H1 (cell line): ENCODE data around the gene NCAPD2. TPM values are rescaled to one million over a fixed set of nuclear protein-coding genes. Genes with fewer than 3 reads are reported as not detected.

Experiments used
- CTCF ChIA-PET: fragments of 300-600 bp; sonication (Branson Sonifier 250); formaldehyde crosslinking; loops from one replicate; lab custom pipeline; 2021; ENCODE audit not compliant: partially characterized antibody; lab: Charles Lee
- POLR2A ChIA-PET: fragments of 300-600 bp; sonication (Branson Sonifier 250); formaldehyde crosslinking; loops from one replicate; lab custom pipeline; 2021; ENCODE audit warnings: inconsistent platforms; ENCODE audit not compliant: partially characterized antibody; lab: Charles Lee
- DNase-seq, 2 experiments: peaks; one replicate each; pipeline versions ENCODE4 v3.0.0 to v3.0.0-alpha.2; 2010 to 2022; ENCODE audit warnings: low spot score in 2 of 2, low read depth in 1 of 2, mixed read lengths in 1 of 2
- FAIRE-seq: peaks from 2 replicates; lab custom pipeline; 2011; peaks lifted over from hg19 to GRCh38; lab: Jason Lieb, UNC
- H2AFZ ChIP-seq: 2 replicates; pipeline ENCODE4 v1.8.1; 2012; ENCODE audit warnings: low read length, inconsistent platforms
- H2AK5ac ChIP-seq: 2 replicates; pipeline ENCODE4 v1.6.1; 2013; ENCODE audit warnings: low read depth, low read length
- H2BK120ac ChIP-seq: replicated peaks from 2 replicates; pipeline ENCODE3; 2013; ENCODE audit warnings: low read depth, low read length, inconsistent platforms
- H2BK12ac ChIP-seq: 2 replicates; pipeline ENCODE4 v1.6.1; 2013; ENCODE audit warnings: low read depth, low read length
- H2BK15ac ChIP-seq: 2 replicates; pipeline ENCODE4 v1.6.1; 2013; ENCODE audit warnings: low read length
- H2BK20ac ChIP-seq: 2 replicates; pipeline ENCODE4 v1.6.1; 2013; ENCODE audit warnings: low read length
- H2BK5ac ChIP-seq: 2 replicates; pipeline ENCODE4 v1.6.1; 2013; ENCODE audit warnings: low read depth, low read length
- H3K14ac ChIP-seq: 2 replicates; pipeline ENCODE4 v1.6.1; 2013; ENCODE audit warnings: inconsistent platforms; ENCODE audit not compliant: insufficient read length
- H3K18ac ChIP-seq: 2 replicates; pipeline ENCODE4 v1.6.1; 2013; ENCODE audit warnings: low read length; ENCODE audit errors: extremely low read depth
- H3K23ac ChIP-seq: 2 replicates; pipeline ENCODE4 v1.6.1; 2013; ENCODE audit warnings: inconsistent platforms; ENCODE audit not compliant: insufficient read length
- H3K23me2 ChIP-seq: 2 replicates; pipeline ENCODE4 v1.6.1; 2013; ENCODE audit warnings: low read depth, low read length
- H3K27ac ChIP-seq: 2 replicates; pipeline ENCODE4 v1.6.1; 2011; ENCODE audit warnings: low read depth, low read length, inconsistent platforms
- H3K27me3 ChIP-seq, 4 experiments: replicated peaks in 1 of 4; 1 replicate in 1 of 4; 2 replicates in 3 of 4; pipeline versions ENCODE4 v1.6.1 to v1.8.1; 2011 to 2013; ENCODE audit warnings: low read length in 3 of 4, mild to moderate bottlenecking in 3 of 4, inconsistent platforms in 2 of 4, mixed read lengths in 2 of 4, moderate library complexity in 1 of 4; ENCODE audit not compliant: control insufficient read depth in 3 of 4, insufficient read depth in 3 of 4; ENCODE audit errors: extremely low read depth in 1 of 4
- H3K36me3 ChIP-seq, 4 experiments: 2 replicates each; pipeline versions ENCODE4 v1.6.1 to v1.8.1; 2011 to 2013; ENCODE audit warnings: mild to moderate bottlenecking in 4 of 4, low read length in 3 of 4, moderate library complexity in 2 of 4, control low read depth in 1 of 4, inconsistent platforms in 1 of 4; ENCODE audit not compliant: insufficient read depth in 4 of 4, control insufficient read depth in 2 of 4
- H3K4ac ChIP-seq: replicated peaks from 2 replicates; pipeline ENCODE3; 2013; ENCODE audit warnings: low read length, low read depth, mixed read lengths, inconsistent platforms; ENCODE audit not compliant: insufficient read length
- H3K4me1 ChIP-seq, 4 experiments: replicated peaks in 1 of 4; 1 replicate in 1 of 4; 2 replicates in 3 of 4; pipeline versions ENCODE4 v1.6.1 to v1.8.1; 2011 to 2013; ENCODE audit warnings: low read length in 3 of 4, inconsistent platforms in 2 of 4, mixed read lengths in 1 of 4; ENCODE audit not compliant: insufficient read depth in 4 of 4, control insufficient read depth in 3 of 4
- H3K4me2 ChIP-seq, 2 experiments: 2 replicates each; pipeline versions ENCODE4 v1.6.1 to v1.8.1; 2011 to 2013; ENCODE audit warnings: low read depth in 2 of 2, low read length in 2 of 2, control low read depth in 1 of 2, inconsistent platforms in 1 of 2, mild to moderate bottlenecking in 1 of 2; ENCODE audit not compliant: insufficient read depth in 1 of 2
- H3K4me3 ChIP-seq, 4 experiments: fragments of 200-600, 300-600 bp in 1 of 4; sonication (generic), shearing (Covaris generic), sonication (Bioruptor Twin) in 1 of 4; 2 replicates each; pipeline versions ENCODE4 v1.5.1 to v1.8.1; 2011 to 2016; ENCODE audit warnings: low read length in 4 of 4, low read depth in 3 of 4, control low read depth in 2 of 4, inconsistent platforms in 2 of 4, mild to moderate bottlenecking in 2 of 4, mixed read lengths in 1 of 4, moderate library complexity in 1 of 4; ENCODE audit not compliant: insufficient read depth in 2 of 4; ENCODE audit errors: extremely low read depth in 1 of 4
- H3K56ac ChIP-seq: replicated peaks from 2 replicates; pipeline ENCODE3; 2013; ENCODE audit warnings: low read depth, mild to moderate bottlenecking, mixed read lengths, low read length, inconsistent platforms; ENCODE audit not compliant: insufficient read length
- H3K79me1 ChIP-seq: 2 replicates; pipeline ENCODE4 v1.6.1; 2013; ENCODE audit warnings: low read depth, low read length, control low read depth
- H3K79me2 ChIP-seq, 2 experiments: 2 replicates each; pipeline versions ENCODE4 v1.6.1 to v1.8.1; 2012 to 2013; ENCODE audit warnings: low read length in 2 of 2, mild to moderate bottlenecking in 2 of 2, inconsistent platforms in 1 of 2; ENCODE audit not compliant: insufficient read depth in 2 of 2, control insufficient read depth in 1 of 2
- H3K9ac ChIP-seq, 4 experiments: replicated peaks in 1 of 4; 1 replicate in 1 of 4; 2 replicates in 3 of 4; pipeline versions ENCODE4 v1.6.1 to v1.8.1; 2011 to 2013; ENCODE audit warnings: low read depth in 3 of 4, low read length in 3 of 4, control low read depth in 2 of 4, mild to moderate bottlenecking in 2 of 4, moderate library complexity in 2 of 4, inconsistent platforms in 1 of 4; ENCODE audit errors: extremely low read depth in 1 of 4
- H3K9me3 ChIP-seq, 2 experiments: 2 replicates each; pipeline versions ENCODE4 v1.6.1 to v1.8.1; 2012 to 2013; ENCODE audit warnings: mild to moderate bottlenecking in 2 of 2, moderate library complexity in 2 of 2, control low read depth in 1 of 2, inconsistent platforms in 1 of 2, low read depth in 1 of 2, low read length in 1 of 2, mixed read lengths in 1 of 2; ENCODE audit not compliant: insufficient read depth in 2 of 2
- H4K20me1 ChIP-seq, 2 experiments: replicated peaks in 1 of 2; 2 replicates each; pipeline versions ENCODE3 to v1.8.1; 2011 to 2013; ENCODE audit warnings: inconsistent platforms in 2 of 2, low read length in 2 of 2, mild to moderate bottlenecking in 1 of 2; ENCODE audit not compliant: insufficient read depth in 2 of 2, control insufficient read depth in 1 of 2
- H4K5ac ChIP-seq: 2 replicates; pipeline ENCODE4 v1.6.1; 2013; ENCODE audit warnings: low read length, low read depth, mixed read lengths, inconsistent platforms; ENCODE audit not compliant: insufficient read length
- H4K8ac ChIP-seq: 2 replicates; pipeline ENCODE4 v1.8.0; 2013; ENCODE audit warnings: mild to moderate bottlenecking, moderate library complexity, low read length, inconsistent platforms; ENCODE audit not compliant: insufficient read depth; ENCODE audit errors: extremely low read depth
- H4K91ac ChIP-seq: replicated peaks from 2 replicates; pipeline ENCODE3; 2013; ENCODE audit warnings: low read length, mixed read lengths, inconsistent platforms; ENCODE audit not compliant: insufficient read length
- HDAC2 ChIP-seq, 2 experiments: fragments of 300-600 bp in 1 of 2; sonication (generic) in 1 of 2; IDR thresholded peaks; 2 replicates each; pipeline ENCODE4 v1.6.1; 2011 to 2012; ENCODE audit warnings: low read depth in 2 of 2, low read length in 2 of 2, mild to moderate bottlenecking in 2 of 2, moderate library complexity in 2 of 2, borderline replicate concordance in 1 of 2, inconsistent platforms in 1 of 2
- NRF1 ChIP-seq: IDR thresholded peaks from 2 replicates; pipeline ENCODE4 v1.6.1; 2011; ENCODE audit warnings: mild to moderate bottlenecking, low read depth, low read length, improper control_type of control experiment
- SUZ12 ChIP-seq: fragments of 200-600 bp; sonication (generic); IDR thresholded peaks from 2 replicates; pipeline ENCODE4 v1.6.1; 2012; ENCODE audit warnings: mild to moderate bottlenecking, inconsistent platforms, low read length, moderate library complexity, mixed read lengths
- WGBS, 2 experiments: shearing (Covaris generic) in 1 of 2; methylation state at CpG; one replicate each; pipeline versions ENCODE4 v1.1.6 to v1.1.7; 2013 to 2015; ENCODE audit warnings: low lambda C conversion rate in 2 of 2, mixed read lengths in 2 of 2, inconsistent platforms in 1 of 2, low coverage in 1 of 2, missing lambda C conversion rate in 1 of 2; ENCODE audit not compliant: insufficient replicate concordance in 2 of 2, insufficient coverage in 1 of 2, insufficient read length in 1 of 2; ENCODE audit errors: extremely low coverage in 1 of 2, missing lambda C conversion rate in 1 of 2; 5-methylcytosine and 5-hydroxymethylcytosine counted together
- polyA plus RNA-seq, 7 experiments: library from polyadenylated mRNA; depleted of rRNA in 3 of 7; stranded (reverse) in 5 of 7; unstranded in 2 of 7; fragments of >200 nt in 5 of 7; fragments of 200-250 nt in 2 of 7; gene quantifications; 1 replicate in 5 of 7; 2 replicates in 1 of 7; 4 replicates in 1 of 7; pipeline versions ENCODE4 v1.2.1 to v1.2.3, GENCODE V29; 2011 to 2013; ENCODE audit warnings: missing spikeins in 2 of 7, mixed read lengths in 2 of 7
- total RNA-seq: library from RNA; stranded (reverse); fragmentation: NEBNext Ultra II Directional; extraction: Animal tissue kit (Norgen Biotek cat#: 25700); gene quantifications from 2 replicates; pipeline ENCODE4 v1.2.1, GENCODE V29; 2021

The NCAPD2 gene
- total and polyA plus RNA-seq, 2 of the 8 experiments (the other 6 are each of a cell fraction or from before 2014, with no cell fraction given), result 55.8 to 132 TPM

DNA sequence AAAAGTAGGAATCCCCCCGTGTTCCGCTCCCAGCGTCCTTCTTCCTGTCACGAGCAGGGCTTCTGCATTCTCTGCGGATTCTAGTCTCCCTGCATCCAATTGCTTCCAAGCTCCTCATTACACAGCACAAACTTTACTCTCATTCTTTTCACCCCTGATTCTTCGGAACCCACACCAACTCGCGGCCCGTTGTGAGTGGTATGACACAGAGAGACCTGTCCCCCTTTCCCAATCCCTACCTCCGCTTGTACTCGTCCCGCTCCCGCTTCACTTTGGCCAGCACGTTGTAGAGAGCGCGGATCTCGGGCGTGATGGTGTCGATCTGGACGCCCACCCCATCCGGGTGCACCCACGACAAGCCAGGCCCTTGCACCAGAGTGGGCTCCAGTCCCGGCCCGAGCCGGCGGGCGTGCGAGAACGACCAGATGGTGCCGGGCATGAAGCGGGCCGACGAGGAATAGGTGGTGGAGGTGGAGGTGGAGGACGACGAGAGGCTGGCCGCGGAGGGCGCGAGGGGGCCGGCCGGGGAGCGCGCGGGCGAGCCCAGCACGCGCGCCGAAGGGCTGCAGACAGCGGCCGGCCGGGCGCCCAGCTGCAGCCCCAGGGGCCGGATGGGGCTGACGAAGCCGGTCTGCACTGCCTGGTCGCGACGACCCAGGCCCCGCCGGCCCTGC, 61.3 kb downstream of the NCAPD2 start:
- no peak overlapping the region; the same call in 1 of the 2 replicates for H4K8ac ChIP-seq
- peak overlapping the region; percentile 92 to 99 for H3K4me2 ChIP-seq
- H3K27me3 ChIP-seq, result no peaks in the 10 kb centered on the region
- no peak overlapping the region for H3K27ac ChIP-seq
- peaks cover 0 to 39% of the 10 kb centered on the region in 2 experiments; a peak in 2 of 4 replicates for H3K79me2 ChIP-seq
- ChIA-PET POLR2A (interaction anchor here (0.5 to 24.2 kb wide), 11 partner anchors 11 to 315 kb away, joined by 3 to 665 read pairs (median 4); partner anchors contain the start of genes GAPDH and NOP2), CTCF (interaction anchor here (0.5 to 24.9 kb wide), 12 partner anchors 2 to 464 kb away, joined by 3 to 462 read pairs (median 4); partner anchors contain the start of genes GAPDH, IFFO1 and NOP2)
- H2AK5ac ChIP-seq, result no peak overlapping the region
- DNase-seq, result no peak
- H3K14ac ChIP-seq, result no peak overlapping the region
- WGBS, 2 experiments, result 4% methylated on average over 58 of the region's 61 CpGs; no CpG with 5 or more reads in 1 of the 2 experiments
- no peak for FAIRE-seq
- peaks cover 4 to 15% (median 9%) of the 10 kb centered on the region in 4 experiments for H3K4me1 ChIP-seq
- H4K91ac ChIP-seq, result no peak overlapping the region
- H3K4me3 ChIP-seq, result peak overlapping the region; percentile 70 to 87 (median 82)
- H3K23me2 ChIP-seq, result peaks cover 13% of the 10 kb centered on the region; the same call in 1 of the 2 replicates
- H2BK20ac ChIP-seq, result no peak overlapping the region
- no peak overlapping the region for H2BK12ac ChIP-seq
- no peak overlapping the region for H2BK15ac ChIP-seq
- H4K5ac ChIP-seq, result no peak overlapping the region
- peaks cover 17 to 20% (median 19%) of the 10 kb centered on the region in 4 experiments for H3K36me3 ChIP-seq
- H3K56ac ChIP-seq, result no peak overlapping the region
- H3K9me3 ChIP-seq, result no peaks in the 10 kb centered on the region
- no peak overlapping the region for H3K23ac ChIP-seq
- no peak for TF ChIP-seq HDAC2 (IDR thresholded peaks at IDR 0.05; ENCODE audit: borderline replicate concordance in 1 of 2, low read depth in 2 of 2, low read length in 2 of 2)
- TF ChIP-seq NRF1, result no peak
- TF ChIP-seq SUZ12, result no peak
- H2AFZ ChIP-seq, result no peak overlapping the region
- peaks cover 10 to 28% of the 10 kb centered on the region in 2 experiments for H4K20me1 ChIP-seq
- H3K4ac ChIP-seq, result no peak overlapping the region
- H3K18ac ChIP-seq, result no peak overlapping the region
- H2BK120ac ChIP-seq, result no peak overlapping the region
- H3K9ac ChIP-seq, result peak overlapping the region; percentile 42 to 58 (median 54); a peak in 6 of 7 replicates
- peaks cover 24% of the 10 kb centered on the region for H3K79me1 ChIP-seq
- H2BK5ac ChIP-seq, result no peak overlapping the region
